GM12864 (cell line): Measurements from ENCODE around the gene MAP2K6.

Experiments
- DNase-seq: peaks from one replicate; pipeline ENCODE4 v3.0.0-alpha.2; 2011; ENCODE audit warnings: low read depth
- H3K4me3 ChIP-seq: 2 replicates; pipeline ENCODE4 v1.5.1; 2011; ENCODE audit warnings: mild to moderate bottlenecking, low read depth, low read length, control low read depth
- CTCF ChIP-seq: IDR thresholded peaks from 2 replicates; pipeline ENCODE4 v1.5.1; 2011; ENCODE audit warnings: low read depth, mild to moderate bottlenecking, moderate library complexity, low read length, control low read depth, inconsistent platforms; ENCODE audit errors: missing control alignments

The MAP2K6 gene

GRCh38 chr17:69401251-69401650, 13.2 kb upstream of the MAP2K6 start:
- H3K4me3 ChIP-seq = no peak overlapping the region
- no peak for DNase-seq
- no peak for TF ChIP-seq CTCF

- no peak for DNase-seq
- H3K4me3 ChIP-seq = no peak overlapping the region
- TF ChIP-seq CTCF = no peak
Observed at GRCh38 chr17:69402052-69402451, 12.4 kb upstream of the MAP2K6 start.

GRCh38 chr17:69404399-69404798, 10.1 kb upstream of the MAP2K6 start:
- no peak for TF ChIP-seq CTCF
- no peak overlapping the region for H3K4me3 ChIP-seq

GRCh38 chr17:69405096-69405495, 9.4 kb upstream of the MAP2K6 start:
- TF ChIP-seq CTCF = no peak
- H3K4me3 ChIP-seq = no peak overlapping the region
- no peak for DNase-seq

More at GRCh38 chr17:69404399-69404798, 10.1 kb upstream of the MAP2K6 start:
- DNase-seq = no peak

GRCh38 chr17:69406941-69407340, 7.6 kb upstream of the MAP2K6 start:
- no peak overlapping the region for H3K4me3 ChIP-seq
- no peak for TF ChIP-seq CTCF

GRCh38 chr17:69407759-69408158, 6.7 kb upstream of the MAP2K6 start:
- no peak for TF ChIP-seq CTCF
- no peak for DNase-seq

More at GRCh38 chr17:69406941-69407340, 7.6 kb upstream of the MAP2K6 start:
- DNase-seq = no peak

GRCh38 chr17:69410671-69411070, 3.8 kb upstream of the MAP2K6 start:
- TF ChIP-seq CTCF = no peak
- no peak overlapping the region for H3K4me3 ChIP-seq
- DNase-seq = no peak

More at GRCh38 chr17:69407759-69408158, 6.7 kb upstream of the MAP2K6 start:
- no peak overlapping the region for H3K4me3 ChIP-seq
